Measurements from ENCODE around the gene SMURF2.

Gene SMURF2

DNA sequence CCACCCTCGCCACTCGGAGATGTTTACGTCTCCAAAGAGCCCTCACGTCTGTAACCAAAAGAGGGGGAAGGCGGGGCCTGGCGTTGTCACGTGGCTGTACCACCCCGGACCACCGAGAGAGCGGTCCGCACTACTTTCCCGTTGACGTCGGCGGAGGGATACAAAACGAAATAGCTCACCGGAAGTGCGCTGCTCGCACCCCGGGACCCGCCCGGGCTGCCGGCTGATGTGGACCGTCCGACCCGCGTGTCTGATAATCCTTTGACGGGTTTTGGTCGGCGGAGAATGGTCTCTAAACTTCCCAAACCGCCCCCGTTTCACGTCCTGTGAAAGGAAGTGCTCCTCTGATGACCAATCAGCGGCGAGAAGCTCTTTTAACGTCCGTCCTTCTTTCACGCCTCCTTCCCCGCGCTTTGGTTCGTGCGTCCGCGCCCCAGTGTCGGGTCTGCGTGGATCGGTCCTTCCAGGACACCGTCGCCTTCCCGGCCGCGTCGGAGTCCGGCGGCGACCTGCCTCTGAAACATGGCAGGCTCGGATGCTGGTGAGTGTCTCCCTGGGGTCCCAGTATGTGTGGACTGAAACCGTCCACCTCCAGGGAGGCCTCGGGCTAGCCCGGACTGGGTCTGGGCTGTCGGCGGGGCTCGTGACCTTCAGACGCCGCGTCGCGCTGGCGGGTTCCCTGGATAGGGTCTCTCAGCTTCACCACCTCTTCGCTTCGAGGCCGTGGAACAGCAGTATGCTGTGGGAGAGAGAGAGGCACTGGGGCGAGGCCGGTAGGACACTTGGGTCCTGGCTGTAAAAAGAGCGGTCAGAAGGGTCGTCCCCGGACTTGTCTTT is 155.3 kb downstream of the SMURF2 start, which contains the start of gene CEP95:
Gene CEP95, plus strand, starts transcription at position 402 of the 837 bp plus-strand sequence. Its CDS starts 121 bp downstream, at position 523.
- Histone ChIP-seq H3K4me1 (peaks cover 21% of the 10 kb centered on the region), H2AFZ (peak within 1 kb of the TSS; percentile 76), H3K79me2 (peaks cover 55% of the 10 kb centered on the region), H3K4me3 (ENCODE audit: low read depth, low read length) (peak within 1 kb of the TSS; percentile 100), H3K36me3 (ENCODE audit: control insufficient read depth, insufficient read depth, low read length) (no peaks in the 10 kb centered on the region), H3K27me3 (ENCODE audit: control insufficient read depth, insufficient read depth, low read length) (no peaks in the 10 kb centered on the region), H3K27ac (peak within 1 kb of the TSS; percentile 99), H3K9me3 (ENCODE audit: control insufficient read depth, low read length) (no peaks in the 10 kb centered on the region), H3K9ac (peak within 1 kb of the TSS; percentile 100), H3K4me2 (ENCODE audit: low read length) (peak within 1 kb of the TSS; percentile 75)
- TF ChIP-seq, protein P1, sequence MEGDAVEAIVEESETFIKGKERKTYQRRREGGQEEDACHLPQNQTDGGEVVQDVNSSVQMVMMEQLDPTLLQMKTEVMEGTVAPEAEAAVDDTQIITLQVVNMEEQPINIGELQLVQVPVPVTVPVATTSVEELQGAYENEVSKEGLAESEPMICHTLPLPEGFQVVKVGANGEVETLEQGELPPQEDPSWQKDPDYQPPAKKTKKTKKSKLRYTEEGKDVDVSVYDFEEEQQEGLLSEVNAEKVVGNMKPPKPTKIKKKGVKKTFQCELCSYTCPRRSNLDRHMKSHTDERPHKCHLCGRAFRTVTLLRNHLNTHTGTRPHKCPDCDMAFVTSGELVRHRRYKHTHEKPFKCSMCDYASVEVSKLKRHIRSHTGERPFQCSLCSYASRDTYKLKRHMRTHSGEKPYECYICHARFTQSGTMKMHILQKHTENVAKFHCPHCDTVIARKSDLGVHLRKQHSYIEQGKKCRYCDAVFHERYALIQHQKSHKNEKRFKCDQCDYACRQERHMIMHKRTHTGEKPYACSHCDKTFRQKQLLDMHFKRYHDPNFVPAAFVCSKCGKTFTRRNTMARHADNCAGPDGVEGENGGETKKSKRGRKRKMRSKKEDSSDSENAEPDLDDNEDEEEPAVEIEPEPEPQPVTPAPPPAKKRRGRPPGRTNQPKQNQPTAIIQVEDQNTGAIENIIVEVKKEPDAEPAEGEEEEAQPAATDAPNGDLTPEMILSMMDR (IDR thresholded peaks at IDR 0.05): no peak

DNA sequence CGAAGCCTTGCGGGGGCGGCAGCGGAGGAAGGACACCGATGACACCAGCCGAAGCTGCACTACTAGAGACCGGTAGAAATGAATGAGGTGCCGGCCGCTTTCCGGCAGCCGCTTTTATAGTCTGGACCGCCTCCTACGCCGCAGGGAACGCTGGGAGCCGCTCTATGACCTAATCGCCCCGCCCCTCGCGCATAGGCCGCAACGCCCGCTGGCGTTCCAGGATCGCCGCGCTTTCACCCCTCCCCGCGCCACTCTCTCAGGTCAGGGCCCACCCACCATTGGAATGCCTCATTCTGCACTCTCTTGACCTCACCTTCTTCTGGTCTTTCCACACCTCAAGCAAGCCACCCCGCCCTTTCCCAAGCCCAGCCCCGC is 155.9 kb downstream of the SMURF2 start, which contains the start of gene DDX5:
Gene DDX5, minus strand, starts transcription at position 89 of the 375 bp plus-strand sequence. CDS start 170 bp downstream, outside the sequence.
- H3K27ac ChIP-seq: peak within 1 kb of the TSS; percentile 99
- peaks cover 57% of the 10 kb centered on the region for H3K79me2 ChIP-seq
- no peaks in the 10 kb centered on the region for H3K27me3 ChIP-seq (ENCODE audit: control insufficient read depth, insufficient read depth, low read length)
- H2AFZ ChIP-seq: peak within 1 kb of the TSS; percentile 85
- peak within 1 kb of the TSS; percentile 100 for H3K4me3 ChIP-seq (ENCODE audit: low read depth, low read length)
- H3K9me3 ChIP-seq (ENCODE audit: control insufficient read depth, low read length): no peaks in the 10 kb centered on the region
- no peaks in the 10 kb centered on the region for H3K36me3 ChIP-seq (ENCODE audit: control insufficient read depth, insufficient read depth, low read length)
- TF ChIP-seq, protein P1 (IDR thresholded peaks at IDR 0.05): no peak
- H3K4me1 ChIP-seq: peaks cover 21% of the 10 kb centered on the region
- peak within 1 kb of the TSS; percentile 100 for H3K9ac ChIP-seq
- peak within 1 kb of the TSS; percentile 87 for H3K4me2 ChIP-seq (ENCODE audit: low read length)

DNA sequence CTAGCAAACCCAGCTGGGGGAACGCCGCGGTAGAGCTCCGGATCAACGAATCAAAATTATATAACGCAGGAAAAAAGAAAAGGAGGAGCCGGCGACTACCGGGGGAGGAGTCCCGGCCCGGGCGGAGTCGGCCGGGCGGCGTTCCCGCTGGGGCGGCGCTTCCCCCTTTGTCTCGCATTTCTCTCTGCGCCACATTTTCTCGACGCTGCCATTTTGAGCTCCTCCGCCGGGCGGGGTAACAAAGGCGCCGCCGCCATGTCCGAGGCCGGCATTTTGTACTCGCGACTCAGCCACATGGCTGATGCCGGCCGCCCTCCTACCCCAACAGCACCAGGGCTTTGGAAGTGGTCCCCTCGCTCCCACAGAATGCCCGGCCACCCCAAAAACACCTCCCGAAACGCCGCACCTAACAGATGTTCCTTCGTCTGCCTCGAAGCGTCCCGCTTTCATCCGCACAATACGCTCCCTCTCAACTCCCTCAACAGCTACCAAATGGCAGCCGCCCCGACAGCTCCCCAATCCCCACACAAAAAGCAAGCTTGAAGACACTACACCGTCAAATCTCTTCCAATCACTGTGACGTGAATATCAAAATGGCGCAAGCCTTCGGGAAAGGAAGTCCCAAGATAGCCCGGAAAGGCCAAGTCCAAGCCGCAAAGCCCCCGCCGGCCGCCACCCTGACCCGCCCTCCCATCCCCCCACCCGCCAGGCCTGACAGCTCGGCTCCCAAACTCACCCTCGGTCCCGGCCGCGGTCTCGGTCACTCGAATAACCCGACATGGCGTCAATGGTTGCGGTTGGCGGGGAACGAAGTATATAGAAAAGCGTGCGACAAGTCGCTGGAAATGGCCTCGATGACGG is 156.5 kb downstream of the SMURF2 start:
- peaks cover 21% of the 10 kb centered on the region for H3K4me1 ChIP-seq
- peak overlapping the region; percentile 100 for H3K4me3 ChIP-seq (ENCODE audit: low read depth, low read length)
- H3K9ac ChIP-seq: peak overlapping the region; percentile 100
- TF ChIP-seq, protein P1 (IDR thresholded peaks at IDR 0.05): no peak
- peaks cover 51% of the 10 kb centered on the region for H3K79me2 ChIP-seq
- no peaks in the 10 kb centered on the region for H3K9me3 ChIP-seq (ENCODE audit: control insufficient read depth, low read length)
- peak overlapping the region; percentile 99 for H3K27ac ChIP-seq
- H3K36me3 ChIP-seq (ENCODE audit: control insufficient read depth, insufficient read depth, low read length): no peaks in the 10 kb centered on the region
- peak overlapping the region; percentile 85 for H2AFZ ChIP-seq
- H3K27me3 ChIP-seq (ENCODE audit: control insufficient read depth, insufficient read depth, low read length): no peaks in the 10 kb centered on the region
- H3K4me2 ChIP-seq (ENCODE audit: low read length): peak overlapping the region; percentile 87

DNA sequence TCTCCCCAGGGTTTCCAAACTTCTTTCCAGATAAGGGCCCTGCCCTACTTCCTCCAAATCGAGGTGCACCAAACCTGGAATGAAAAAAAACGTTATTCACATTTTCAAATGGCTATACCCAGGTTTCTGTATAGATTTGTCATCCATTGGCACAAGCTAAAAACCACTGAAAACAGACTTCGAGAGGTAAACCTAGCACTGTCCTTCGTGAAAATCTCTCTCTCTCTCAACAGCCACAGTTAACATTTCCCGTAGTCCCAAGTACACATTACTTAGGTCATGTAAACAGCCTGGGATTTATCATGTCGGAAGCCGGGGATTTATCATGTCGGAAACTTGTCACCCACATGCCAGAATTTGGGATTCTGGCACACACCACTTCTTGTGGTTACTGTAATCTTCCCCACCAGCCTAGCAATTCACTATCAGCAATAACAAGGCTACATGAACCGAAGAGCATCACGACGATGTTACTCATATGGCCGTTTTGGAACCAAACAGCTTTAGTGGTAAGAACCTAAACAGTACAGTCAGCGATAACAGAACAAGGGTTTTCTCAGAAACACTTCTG is 157.3 kb downstream of the SMURF2 start:
- Histone ChIP-seq H3K27ac (peak overlapping the region; percentile 99), H3K36me3 (ENCODE audit: control insufficient read depth, insufficient read depth, low read length) (no peaks in the 10 kb centered on the region), H3K9me3 (ENCODE audit: control insufficient read depth, low read length) (no peaks in the 10 kb centered on the region), H3K4me1 (peaks cover 21% of the 10 kb centered on the region), H3K9ac (peak overlapping the region; percentile 78), H3K4me2 (ENCODE audit: low read length) (peak overlapping the region; percentile 87), H3K79me2 (peaks cover 52% of the 10 kb centered on the region), H3K27me3 (ENCODE audit: control insufficient read depth, insufficient read depth, low read length) (no peaks in the 10 kb centered on the region), H3K4me3 (ENCODE audit: low read depth, low read length) (peak overlapping the region; percentile 100), H2AFZ (peak overlapping the region; percentile 85)
- TF ChIP-seq, protein P1 (IDR thresholded peaks at IDR 0.05): no peak

All from parathyroid adenoma (tissue), 2 donors.